GM10266 (cell line): Measurements from ENCODE around the gene EGFLAM.

ENCODE experiments used
- DNase-seq: peaks from one replicate; pipeline ENCODE4 v3.0.0; 2012; ENCODE audit errors: extremely low spot score
- CTCF ChIP-seq: IDR thresholded peaks from 2 replicates; pipeline ENCODE4 v1.5.1; 2012; ENCODE audit warnings: mild to moderate bottlenecking, low read depth; ENCODE audit not compliant: control insufficient read depth, insufficient read depth; ENCODE audit errors: missing control alignments

The EGFLAM gene

GRCh38 chr5:38299585-38299984, 41.2 kb downstream of the EGFLAM start:
- DNase-seq = no peak
- no peak for TF ChIP-seq CTCF

- no peak for DNase-seq
- TF ChIP-seq CTCF = no peak
These were observed 46.8 kb downstream of the EGFLAM start for GRCh38 chr5:38305148-38305547.

GRCh38 chr5:38307845-38308244, 49.5 kb downstream of the EGFLAM start:
- no peak for DNase-seq
- no peak for TF ChIP-seq CTCF

GRCh38 chr5:38316544-38317224, 58.3 kb downstream of the EGFLAM start:
- no peak for DNase-seq
- no peak for TF ChIP-seq CTCF

GRCh38 chr5:38317868-38318267, 59.5 kb downstream of the EGFLAM start:
- no peak for TF ChIP-seq CTCF
- no peak for DNase-seq

- no peak for TF ChIP-seq CTCF
- no peak for DNase-seq
These were observed 61.1 kb downstream of the EGFLAM start for GRCh38 chr5:38319491-38319890.

GRCh38 chr5:38321978-38322377, 63.6 kb downstream of the EGFLAM start:
- TF ChIP-seq CTCF = no peak
- no peak for DNase-seq
